GM19395 (cell line): ENCODE data around the gene LONP1.
"Not testable (repeated sequence)": the region's sequence is repeated elsewhere in the genome, so short reads cannot be mapped to it uniquely, and the experiment has no call there.

Experiments
- ATAC-seq: cut with Tn5 transposase; IDR thresholded peaks from one replicate; pipeline ENCODE4 v1.9.1; 2021; ENCODE audit warnings: mild to moderate bottlenecking, moderate library complexity; ENCODE audit not compliant: unreplicated experiment

The LONP1 gene

DNA sequence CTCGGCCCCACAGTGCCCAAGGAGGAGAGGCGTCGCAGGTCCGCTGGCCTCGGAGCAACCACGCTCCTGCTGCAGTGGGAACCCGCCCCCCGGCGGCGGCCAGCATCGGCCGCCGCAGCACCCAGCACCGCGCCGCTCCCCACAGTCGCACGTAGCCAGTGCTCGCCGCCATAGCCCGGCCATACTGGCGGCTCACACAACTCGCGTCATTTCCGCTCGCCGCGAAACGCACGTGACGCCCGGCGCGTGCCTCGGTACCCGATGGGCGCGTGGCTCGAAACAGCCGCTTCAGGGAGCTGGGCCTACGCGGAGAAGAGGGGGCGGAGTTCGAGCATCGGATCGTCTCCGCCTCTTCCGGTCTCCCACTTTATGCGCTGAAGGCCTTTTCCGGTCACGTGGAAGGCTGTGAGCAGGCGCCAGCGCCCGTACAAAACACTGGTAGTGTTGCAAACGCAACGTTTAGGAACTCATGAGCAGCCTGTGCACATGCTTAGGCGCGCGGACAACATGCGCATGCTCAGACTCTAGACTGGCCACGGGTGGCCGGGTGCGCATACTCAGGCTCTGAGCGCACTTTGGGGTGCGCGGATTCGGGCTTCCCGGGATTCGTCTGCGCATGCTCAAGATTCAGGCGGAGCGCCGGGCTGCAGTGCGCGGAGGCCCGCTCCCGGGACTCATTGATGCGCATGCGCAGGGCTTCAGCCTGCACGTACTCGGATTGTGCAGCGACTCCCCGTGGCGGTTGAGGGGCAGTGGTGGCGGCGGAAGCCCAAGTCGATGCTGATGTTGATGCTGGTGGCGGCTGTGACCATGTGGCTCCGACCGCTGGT lies at the start of gene LONP1, which contains the start of gene CATSPERD:
TSS of gene LONP1 (minus strand) at position 186 of the 830 bp plus-strand sequence. CDS start at position 172, 14 bp downstream.
TSS of gene CATSPERD (plus strand) at position 677 of the 830 bp plus-strand sequence. CDS start at position 778, 101 bp downstream.
- ATAC-seq, result peak; percentile 79

- no peak for ATAC-seq
Measured at GRCh38 chr19:5767949-5768348, 48.0 kb upstream of the LONP1 start.

- ATAC-seq, result no peak
Measured at GRCh38 chr19:5765220-5765619, 45.3 kb upstream of the LONP1 start.

GRCh38 chr19:5762608-5763217 lies 42.8 kb upstream of the LONP1 start:
- no peak for ATAC-seq

DNA sequence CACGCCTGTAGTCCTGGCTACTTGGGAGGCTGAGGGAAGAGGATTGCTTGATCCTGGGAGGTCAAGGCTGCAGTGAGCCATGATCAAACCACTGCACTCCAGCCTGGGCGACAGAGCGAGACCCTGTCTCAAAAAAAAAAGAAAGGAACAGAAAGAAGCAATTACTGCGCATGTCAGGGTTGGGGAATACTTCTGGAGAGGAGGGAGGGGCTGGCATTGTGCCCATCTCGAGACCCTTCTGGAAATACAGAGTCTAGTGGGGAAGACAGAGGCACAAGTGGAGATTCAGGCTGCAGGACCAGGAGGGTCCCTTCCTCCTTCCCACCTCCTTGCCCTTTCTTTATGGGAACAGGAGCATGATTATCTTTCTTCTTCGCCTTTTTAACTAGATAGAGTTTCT lies 33.8 kb upstream of the LONP1 start:
- no peak for ATAC-seq

DNA sequence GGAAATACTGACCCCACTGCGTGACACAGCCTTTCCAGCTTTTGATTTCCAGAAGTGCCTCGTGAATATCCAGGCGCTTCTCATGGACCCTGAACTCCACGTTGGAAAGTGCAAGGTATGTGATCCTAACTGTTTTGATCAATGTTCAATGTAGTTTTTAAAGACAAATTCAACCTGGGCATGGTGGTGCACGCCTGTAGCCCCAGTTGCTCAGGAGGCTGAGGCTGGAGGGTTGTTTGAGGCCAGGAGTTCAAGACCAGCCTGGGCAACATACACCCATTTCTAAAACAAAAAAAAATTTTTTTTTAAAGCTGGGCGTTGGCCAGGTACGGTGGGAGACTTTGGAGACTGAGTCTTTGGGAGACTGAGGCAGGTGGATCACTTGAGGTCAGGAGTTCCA lies 31.8 kb upstream of the LONP1 start:
- ATAC-seq, result no peak

GRCh38 chr19:5749505-5749904 lies 29.6 kb upstream of the LONP1 start:
- ATAC-seq, result no peak

DNA sequence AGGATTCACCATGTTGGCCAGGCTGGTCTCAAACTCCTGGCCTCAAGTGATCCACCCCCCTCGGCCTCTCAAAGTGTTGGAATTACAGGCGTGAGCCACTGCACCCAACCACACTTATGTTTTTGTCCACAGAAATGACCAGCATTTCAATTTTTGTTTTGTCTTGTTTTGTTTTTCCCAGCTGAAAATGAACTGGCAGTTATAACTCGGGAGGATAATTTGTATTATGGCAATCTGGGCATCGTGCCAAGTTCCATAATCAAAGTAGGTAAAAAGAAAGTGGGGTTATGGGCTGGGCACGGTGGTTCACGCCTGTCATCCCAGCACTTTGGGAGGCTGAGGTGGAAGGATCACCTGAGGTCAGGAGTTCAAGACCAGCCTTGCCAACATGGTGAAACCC lies 29.0 kb upstream of the LONP1 start:
- ATAC-seq, result not testable (repeated sequence)

GRCh38 chr19:5744999-5745398 lies 25.1 kb upstream of the LONP1 start:
- not testable (repeated sequence) for ATAC-seq

DNA sequence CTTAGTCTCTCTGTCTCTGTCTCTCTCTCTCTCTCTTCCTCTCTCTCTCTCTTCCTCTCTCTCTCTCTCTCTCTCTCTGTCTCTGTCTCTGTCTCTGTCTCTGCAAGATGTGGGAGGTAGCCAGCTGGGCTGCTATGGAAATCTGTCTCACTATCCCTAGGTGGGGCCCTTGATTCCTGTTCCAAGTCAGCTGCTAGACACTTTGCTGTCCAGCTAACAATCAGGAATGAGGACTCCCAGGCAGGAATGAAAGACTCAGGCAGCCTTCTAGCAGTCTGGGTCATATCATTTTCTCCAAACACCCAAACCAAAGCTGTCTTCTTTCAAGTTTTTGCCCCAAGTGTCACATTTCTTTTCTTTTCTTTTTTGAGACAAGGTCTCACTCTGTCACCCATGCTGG lies 23.7 kb upstream of the LONP1 start:
- no peak for ATAC-seq

DNA sequence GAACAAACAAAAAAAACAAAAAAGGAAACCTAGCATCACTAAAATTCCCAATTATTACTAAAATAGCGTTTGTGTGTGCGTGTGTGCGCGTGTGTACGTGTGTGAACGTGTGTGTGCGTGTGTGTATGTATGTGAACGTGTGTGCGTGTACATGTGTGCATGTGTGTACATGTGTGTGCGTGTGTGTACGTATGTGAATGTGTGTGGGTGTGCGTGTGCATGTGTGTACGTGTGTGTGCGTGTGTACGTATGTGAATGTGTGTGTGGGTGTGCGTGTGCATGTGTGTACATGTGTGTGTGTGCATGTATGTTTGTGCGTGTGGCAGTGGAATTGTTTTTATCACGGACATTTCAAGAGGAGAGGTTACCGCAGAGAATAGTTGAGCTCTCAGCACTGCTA lies 22.1 kb upstream of the LONP1 start:
- no peak for ATAC-seq

GRCh38 chr19:5738423-5738822 lies 18.5 kb upstream of the LONP1 start:
- no peak for ATAC-seq

- not testable (repeated sequence) for ATAC-seq
Measured at GRCh38 chr19:5733172-5733571, 13.2 kb upstream of the LONP1 start.

DNA sequence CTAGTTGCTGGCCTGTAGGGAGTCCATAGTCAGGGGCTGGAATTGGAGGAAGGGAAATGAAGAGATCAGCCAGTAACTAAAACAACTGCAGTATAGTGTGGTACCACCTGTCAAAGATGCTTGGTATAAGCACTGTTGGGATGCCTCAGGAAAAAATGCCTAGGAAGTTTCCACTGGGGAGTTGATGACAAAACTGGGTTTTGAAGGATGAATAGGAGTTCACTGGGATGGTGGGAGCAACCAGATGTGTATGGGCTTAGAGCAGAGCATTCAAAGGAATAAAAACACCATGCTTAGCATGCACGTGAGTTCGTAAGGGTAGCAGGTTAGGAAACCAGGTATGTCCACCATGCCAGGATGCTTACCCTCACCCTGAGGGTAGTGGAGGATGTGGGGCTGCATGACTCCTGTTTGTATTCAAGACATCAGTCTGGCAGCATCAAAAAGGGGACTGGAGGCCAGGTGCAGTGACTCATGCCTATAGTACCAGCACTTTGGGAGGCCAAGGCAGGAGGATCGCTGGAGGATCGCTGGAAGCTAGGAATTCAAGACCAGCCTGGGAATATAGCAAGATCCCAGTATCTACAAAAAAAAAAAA lies 7.6 kb upstream of the LONP1 start:
- no peak for ATAC-seq

GRCh38 chr19:5719274-5719960 lies 529 bp downstream of the LONP1 start:
- peak; percentile 1 for ATAC-seq

- ATAC-seq, result no peak
Measured at GRCh38 chr19:5718579-5719273, 1.2 kb downstream of the LONP1 start.

DNA sequence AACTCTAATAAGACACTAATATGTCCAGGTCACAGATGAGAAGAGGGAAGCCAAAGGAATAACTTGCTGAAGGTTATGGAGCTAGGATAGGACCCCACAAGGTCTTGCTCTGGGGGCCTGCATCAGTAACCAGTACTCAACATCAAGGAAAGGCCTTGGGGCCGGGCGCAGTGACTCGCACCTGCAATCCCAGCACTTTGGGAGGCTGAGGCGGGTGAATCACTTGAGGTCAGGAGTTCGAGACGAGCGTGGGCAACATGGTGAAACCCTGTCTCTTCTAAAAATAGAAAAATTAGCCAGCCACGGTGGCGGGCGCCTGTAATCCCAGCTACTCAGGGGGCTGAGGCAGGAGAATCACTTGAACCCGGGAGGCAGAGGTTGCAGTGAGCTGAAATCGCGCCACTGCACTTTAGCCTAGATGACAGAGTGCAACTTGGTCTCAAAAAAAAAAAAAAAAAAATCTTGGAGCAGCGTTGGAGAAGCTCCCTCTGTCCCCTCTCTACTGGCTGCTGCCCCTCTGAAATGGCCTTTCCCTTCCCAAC lies 1.8 kb downstream of the LONP1 start:
- ATAC-seq, result no peak

- ATAC-seq, result no peak
Measured at GRCh38 chr19:5717215-5717935, 2.6 kb downstream of the LONP1 start.

DNA sequence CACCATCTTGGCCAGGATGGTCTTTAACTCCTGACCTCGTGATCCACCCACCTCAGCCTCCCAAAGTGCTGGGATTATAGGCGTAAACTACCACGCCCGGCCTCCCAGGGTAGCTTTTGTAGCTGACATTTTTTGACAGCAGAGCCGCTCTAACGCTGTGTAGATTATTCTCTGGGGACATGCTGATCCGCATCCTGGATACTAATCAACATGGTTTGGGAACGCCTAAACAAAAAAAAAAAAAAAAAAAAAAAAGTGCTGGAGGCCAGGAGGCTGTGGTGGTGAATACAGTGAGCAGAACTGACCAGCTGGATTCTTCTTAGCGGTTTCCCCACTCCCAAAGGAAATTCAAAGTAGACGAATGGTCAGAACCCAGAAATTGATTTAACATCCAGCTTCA lies 5.1 kb downstream of the LONP1 start:
- ATAC-seq, result no peak

- no peak for ATAC-seq
Measured at GRCh38 chr19:5713228-5713627, 6.7 kb downstream of the LONP1 start.
